ENCODE measurements around the gene SPAG17. TPM values are rescaled to one million over a fixed set of nuclear protein-coding genes. Genes with fewer than 3 reads are reported as not detected.

SPAG17 gene
- total and polyA plus RNA-seq, 7 donors, result not detected

- Histone ChIP-seq H3K27ac (no peak overlapping the region), H3K4me3 (no peak overlapping the region), H3K4me1 (no peaks in the 10 kb centered on the region), H3K9me3 (no peaks in the 10 kb centered on the region), H3K36me3 (no peaks in the 10 kb centered on the region), H3K27me3 (no peaks in the 10 kb centered on the region)
- WGBS, 2 donors, result 92 to 94% methylated on average over 3 of the region's 3 CpGs
- no peak for DNase-seq
- intact Hi-C loops (cut with DNase I), result no loop called here
- no peak for TF ChIP-seq EP300 (IDR thresholded peaks at IDR 0.05)
- TF ChIP-seq, protein P1, sequence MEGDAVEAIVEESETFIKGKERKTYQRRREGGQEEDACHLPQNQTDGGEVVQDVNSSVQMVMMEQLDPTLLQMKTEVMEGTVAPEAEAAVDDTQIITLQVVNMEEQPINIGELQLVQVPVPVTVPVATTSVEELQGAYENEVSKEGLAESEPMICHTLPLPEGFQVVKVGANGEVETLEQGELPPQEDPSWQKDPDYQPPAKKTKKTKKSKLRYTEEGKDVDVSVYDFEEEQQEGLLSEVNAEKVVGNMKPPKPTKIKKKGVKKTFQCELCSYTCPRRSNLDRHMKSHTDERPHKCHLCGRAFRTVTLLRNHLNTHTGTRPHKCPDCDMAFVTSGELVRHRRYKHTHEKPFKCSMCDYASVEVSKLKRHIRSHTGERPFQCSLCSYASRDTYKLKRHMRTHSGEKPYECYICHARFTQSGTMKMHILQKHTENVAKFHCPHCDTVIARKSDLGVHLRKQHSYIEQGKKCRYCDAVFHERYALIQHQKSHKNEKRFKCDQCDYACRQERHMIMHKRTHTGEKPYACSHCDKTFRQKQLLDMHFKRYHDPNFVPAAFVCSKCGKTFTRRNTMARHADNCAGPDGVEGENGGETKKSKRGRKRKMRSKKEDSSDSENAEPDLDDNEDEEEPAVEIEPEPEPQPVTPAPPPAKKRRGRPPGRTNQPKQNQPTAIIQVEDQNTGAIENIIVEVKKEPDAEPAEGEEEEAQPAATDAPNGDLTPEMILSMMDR (IDR thresholded peaks at IDR 0.05), result no peak
- TF ChIP-seq POLR2AphosphoS5 (IDR thresholded peaks at IDR 0.05), result no peak
- TF ChIP-seq POLR2A (IDR thresholded peaks at IDR 0.05), result no peak
Measured at GRCh38 chr1:118047650-118048224, 137.3 kb downstream of the SPAG17 start.

- no peak for TF ChIP-seq EP300 (IDR thresholded peaks at IDR 0.05)
- TF ChIP-seq, protein P1 (IDR thresholded peaks at IDR 0.05), result no peak
- no peak for TF ChIP-seq POLR2A (IDR thresholded peaks at IDR 0.05)
- TF ChIP-seq POLR2AphosphoS5 (IDR thresholded peaks at IDR 0.05), result no peak
- no peak overlapping the region for H3K4me3 ChIP-seq
- intact Hi-C loops (cut with DNase I), result no loop called here
- no peak overlapping the region for H3K27ac ChIP-seq
- H3K9me3 ChIP-seq, result no peaks in the 10 kb centered on the region
- no peak for DNase-seq
- no peaks in the 10 kb centered on the region for H3K36me3 ChIP-seq
- H3K27me3 ChIP-seq, result no peaks in the 10 kb centered on the region
- H3K4me1 ChIP-seq, result no peaks in the 10 kb centered on the region
- 95 to 97% methylated on average over 3 of the region's 3 CpGs for WGBS, 2 donors
Measured at GRCh38 chr1:118047006-118047649, 137.9 kb downstream of the SPAG17 start.

GRCh38 chr1:118043624-118044023 lies 141.4 kb downstream of the SPAG17 start:
- H3K27ac ChIP-seq, result no peak overlapping the region
- no peaks in the 10 kb centered on the region for H3K9me3 ChIP-seq
- H3K4me1 ChIP-seq, result no peaks in the 10 kb centered on the region
- intact Hi-C loops (cut with DNase I), result no loop called here
- no peaks in the 10 kb centered on the region for H3K36me3 ChIP-seq
- no peak overlapping the region for H3K4me3 ChIP-seq
- DNase-seq, result no peak
- no peaks in the 10 kb centered on the region for H3K27me3 ChIP-seq
- TF ChIP-seq EP300 (IDR thresholded peaks at IDR 0.05), result no peak
- no peak for TF ChIP-seq POLR2A (IDR thresholded peaks at IDR 0.05)
- TF ChIP-seq POLR2AphosphoS5 (IDR thresholded peaks at IDR 0.05), result no peak
- TF ChIP-seq, protein P1 (IDR thresholded peaks at IDR 0.05), result no peak
- WGBS, 2 donors, result 79 to 83% methylated on average over 1 of the region's 1 CpG

DNA sequence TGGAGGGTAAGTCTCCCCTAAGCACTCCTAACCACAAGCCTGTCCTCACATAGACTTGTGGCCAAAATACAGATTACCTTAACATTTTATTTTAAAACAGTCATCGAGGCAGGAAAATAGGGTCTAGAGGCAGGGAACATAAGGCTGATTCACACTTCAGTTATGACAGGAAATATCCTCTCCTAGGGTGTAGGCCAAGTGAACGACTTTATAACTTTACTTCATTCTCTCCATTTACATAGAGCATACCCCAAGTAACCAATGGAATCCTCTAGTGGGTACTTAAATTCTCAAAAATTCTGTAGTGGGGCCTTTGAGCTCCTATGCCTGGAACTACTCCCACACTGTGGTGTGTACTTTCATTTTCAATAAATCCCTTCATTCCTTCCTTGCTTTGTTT lies 142.5 kb downstream of the SPAG17 start:
- no peak overlapping the region for H3K27ac ChIP-seq
- no peaks in the 10 kb centered on the region for H3K9me3 ChIP-seq
- intact Hi-C loops (cut with DNase I), result no loop called here
- H3K27me3 ChIP-seq, result no peaks in the 10 kb centered on the region
- TF ChIP-seq, protein P1 (IDR thresholded peaks at IDR 0.05), result no peak
- TF ChIP-seq EP300 (IDR thresholded peaks at IDR 0.05), result no peak
- no peak for TF ChIP-seq POLR2AphosphoS5 (IDR thresholded peaks at IDR 0.05)
- TF ChIP-seq POLR2A (IDR thresholded peaks at IDR 0.05), result no peak
- H3K36me3 ChIP-seq, result no peaks in the 10 kb centered on the region
- H3K4me1 ChIP-seq, result no peaks in the 10 kb centered on the region
- no peak for DNase-seq
- H3K4me3 ChIP-seq, result no peak overlapping the region
- 57 to 70% methylated on average over 2 of the region's 2 CpGs for WGBS, 2 donors

Data from sigmoid colon (tissue), 7 donors.